SK-N-SH (cell line): Measurements from ENCODE around the gene MRPL19. TPM values are rescaled to one million over a fixed set of nuclear protein-coding genes. Genes with fewer than 3 reads are reported as not detected.

Experiments
- CTCF ChIA-PET: fragments of 300-600, 350-600 bp; formaldehyde crosslinking; extraction: SDS; loops from one replicate; lab custom pipeline; 2021; lab: Yijun Ruan, JAX
- POLR2A ChIA-PET: fragments of 350-600 bp; sonication (Branson Sonifier 250); formaldehyde crosslinking; extraction: SDS; loops from one replicate; lab custom pipeline; 2020; ENCODE audit warnings: antibody characterized with exemption, inconsistent platforms; lab: Yijun Ruan, JAX
- DNase-seq: peaks from one replicate; pipeline ENCODE4 v3.0.0; 2012
- H2AFZ ChIP-seq: fragments of 200-600 bp; sonication (generic); 2 replicates; pipeline ENCODE4 v1.8.1; 2016; ENCODE audit warnings: antibody characterized with exemption, mild to moderate bottlenecking, low read depth
- H3F3A ChIP-seq: fragments of 200-600 bp; sonication (generic); replicated peaks from 2 replicates; pipeline ENCODE3; 2016; ENCODE audit warnings: antibody characterized with exemption, mild to moderate bottlenecking; ENCODE audit not compliant: insufficient read depth
- H3K27ac ChIP-seq, 2 experiments: fragments of 200-500 bp in 1 of 2; fragments of 200-600 bp in 1 of 2; sonication (Bioruptor generic) in 1 of 2; sonication (generic), shearing (Covaris generic) in 1 of 2; 2 replicates each; pipeline versions ENCODE4 v1.5.1 to v1.6.1; 2014 to 2016; ENCODE audit warnings: low read depth in 2 of 2, inconsistent platforms in 1 of 2, low read length in 1 of 2, mild to moderate bottlenecking in 1 of 2, mixed read lengths in 1 of 2
- H3K27me3 ChIP-seq: fragments of 200-600 bp; sonication (generic), shearing (Covaris generic); 2 replicates; pipeline ENCODE4 v1.6.1; 2016; ENCODE audit warnings: mixed run types; ENCODE audit not compliant: insufficient read depth
- H3K36me3 ChIP-seq, 2 experiments: fragments of 200-500 bp in 1 of 2; fragments of 200-600 bp in 1 of 2; sonication (Bioruptor generic) in 1 of 2; sonication (generic) in 1 of 2; replicated peaks in 1 of 2; 2 replicates each; pipeline versions ENCODE3 to v1.5.1; 2014 to 2016; ENCODE audit warnings: low read length in 1 of 2, mild to moderate bottlenecking in 1 of 2; ENCODE audit not compliant: insufficient read depth in 2 of 2, control insufficient read depth in 1 of 2
- H3K4me1 ChIP-seq, 2 experiments: fragments of 200-500 bp in 1 of 2; fragments of 200-600 bp in 1 of 2; sonication (Bioruptor generic) in 1 of 2; sonication (generic), shearing (Covaris generic) in 1 of 2; 2 replicates each; pipeline versions ENCODE4 v1.5.1 to v1.6.1; 2014 to 2016; ENCODE audit warnings: low read depth in 1 of 2, low read length in 1 of 2, mixed run types in 1 of 2; ENCODE audit not compliant: insufficient read depth in 2 of 2, control insufficient read depth in 1 of 2
- H3K4me2 ChIP-seq: fragments of 200-600 bp; sonication (generic), shearing (Covaris generic); 2 replicates; pipeline ENCODE4 v1.6.1; 2017; ENCODE audit warnings: mixed run types
- H3K4me3 ChIP-seq, 2 experiments: fragments of 200-500 bp in 1 of 2; fragments of 200-600 bp in 1 of 2; sonication (Bioruptor generic) in 1 of 2; sonication (generic), shearing (Covaris generic) in 1 of 2; 2 replicates each; pipeline versions ENCODE4 v1.5.1 to v1.8.1; 2014 to 2016; ENCODE audit warnings: low read depth in 2 of 2, inconsistent platforms in 1 of 2, low read length in 1 of 2, mild to moderate bottlenecking in 1 of 2, mixed read lengths in 1 of 2, moderate library complexity in 1 of 2
- H3K79me2 ChIP-seq: fragments of 200-600 bp; sonication (generic); 2 replicates; pipeline ENCODE4 v1.8.1; 2017; ENCODE audit warnings: mild to moderate bottlenecking; ENCODE audit not compliant: insufficient read depth
- H3K9ac ChIP-seq: fragments of 200-600 bp; sonication (generic); 2 replicates; pipeline ENCODE4 v1.6.1; 2017; ENCODE audit warnings: mixed run types
- H3K9me2 ChIP-seq: fragments of 200-600 bp; sonication (generic); 2 replicates; pipeline ENCODE4 v1.6.1; 2017; ENCODE audit warnings: mixed run types
- H3K9me3 ChIP-seq: fragments of 200-600 bp; sonication (generic); 2 replicates; pipeline ENCODE4 v1.6.1; 2017; ENCODE audit warnings: mixed run types, mild to moderate bottlenecking, moderate library complexity
- H4K20me1 ChIP-seq: fragments of 200-600 bp; sonication (generic); 2 replicates; pipeline ENCODE4 v1.6.1; 2017; ENCODE audit warnings: mild to moderate bottlenecking, mixed run types; ENCODE audit not compliant: insufficient read depth
- FOSL2 ChIP-seq: IDR thresholded peaks from 2 replicates; pipeline ENCODE4 v1.4.0; 2012; ENCODE audit warnings: low read depth, mild to moderate bottlenecking, moderate library complexity, borderline replicate concordance
- FOXJ3 ChIP-seq: sonication (generic); formaldehyde crosslinking; IDR thresholded peaks from 2 replicates; pipeline ENCODE4 v1.5.1; 2020; ENCODE audit warnings: mild to moderate bottlenecking, missing genetic modification reagents
- FOXM1 ChIP-seq: IDR thresholded peaks from 2 replicates; pipeline ENCODE4 v1.4.0; 2012; ENCODE audit warnings: low read depth, mild to moderate bottlenecking
- GABPA ChIP-seq: IDR thresholded peaks from 2 replicates; pipeline ENCODE4 v1.4.0; 2012; ENCODE audit warnings: low read depth, mild to moderate bottlenecking
- GATA2 ChIP-seq: sonication (generic); formaldehyde crosslinking; IDR thresholded peaks from 2 replicates; pipeline ENCODE4 v1.5.0; 2020; ENCODE audit warnings: mild to moderate bottlenecking, missing genetic modification reagents
- RAD21 ChIP-seq: IDR thresholded peaks from 2 replicates; pipeline ENCODE4 v1.6.1; 2012; ENCODE audit warnings: mild to moderate bottlenecking, low read length
- REST ChIP-seq: IDR thresholded peaks from 2 replicates; pipeline ENCODE4 v1.6.1; 2012; ENCODE audit warnings: mild to moderate bottlenecking, low read depth, low read length, moderate library complexity
- RFX5 ChIP-seq: IDR thresholded peaks from 2 replicates; pipeline ENCODE4 v1.6.1; 2012; ENCODE audit warnings: mild to moderate bottlenecking, improper control_type of control experiment, low read length
- TCF12 ChIP-seq: IDR thresholded peaks from 2 replicates; pipeline ENCODE4 v1.4.0; 2012
- TEAD4 ChIP-seq: IDR thresholded peaks from 2 replicates; pipeline ENCODE4 v1.4.0; 2012; ENCODE audit warnings: mild to moderate bottlenecking, borderline replicate concordance; ENCODE audit not compliant: insufficient read depth
- YY1 ChIP-seq: IDR thresholded peaks from 2 replicates; pipeline ENCODE4 v1.4.0; 2012; ENCODE audit warnings: low read depth, mild to moderate bottlenecking
- WGBS: methylation state at CpG from one replicate; pipeline ENCODE4 v1.1.6; 2017; ENCODE audit warnings: low lambda C conversion rate; 5-methylcytosine and 5-hydroxymethylcytosine counted together
- polyA plus RNA-seq, 3 experiments: library from polyadenylated mRNA; depleted of rRNA; stranded (reverse); fragments of >200 nt; gene quantifications; 2 replicates each; pipeline ENCODE4 v1.2.3, GENCODE V29; 2012
- TF ChIP-seq, protein P1 (sequence below): IDR thresholded peaks from 2 replicates; pipeline ENCODE4 v1.4.0; 2012; ENCODE audit warnings: low read depth, borderline replicate concordance

The MRPL19 gene
- polyA plus RNA-seq, 1 of the 3 experiments (the other 2 are of a cell fraction): 15.4 TPM

GRCh38 chr2:75602724-75603342 is 43.8 kb upstream of the MRPL19 start (continued):
- no peak for TF ChIP-seq REST
- TF ChIP-seq GATA2 (CRISPR knock-in tag): no peak
- TF ChIP-seq TEAD4: no peak
- TF ChIP-seq RAD21: no peak
- no peak for TF ChIP-seq GABPA
- TF ChIP-seq RFX5: no peak
- peak; percentile 26; the same call in 1 of the 2 replicates for TF ChIP-seq TCF12
- TF ChIP-seq FOXJ3 (CRISPR knock-in tag): no peak
- 0 out of 2 replicates have a peak, but pooled peaks have one; percentile 19 for TF ChIP-seq FOXM1
- no peak for TF ChIP-seq YY1
- TF ChIP-seq, all 33 proteins: peak for 3

- Histone ChIP-seq H3K9ac (no peak overlapping the region), H3K27me3 (no peaks in the 10 kb centered on the region), H3K36me3 (no peaks in the 10 kb centered on the region), H3K4me1 (peaks cover 7 to 57% of the 10 kb centered on the region in 2 experiments), H3K9me3 (no peaks in the 10 kb centered on the region), H4K20me1 (no peaks in the 10 kb centered on the region), H3K4me2 (0 out of 2 replicates have a peak overlapping the region, but pooled peaks have one; percentile 64), H3K79me2 (peaks cover 4% of the 10 kb centered on the region; the same call in 1 of the 2 replicates), H2AFZ (no peak overlapping the region), H3K4me3 (no peak overlapping the region), H3K27ac (peak overlapping the region in 1 of 2 experiments; percentile 92; a peak in 3 of 4 replicates), H3K9me2 (no peaks in the 10 kb centered on the region), H3F3A (peaks cover 47% of the 10 kb centered on the region)
- DNase-seq: no peak
- CTCF ChIA-PET: interaction anchor here (0.7 to 6.7 kb wide), 3 partner anchors 12 to 137 kb away, joined by 3 to 81 read pairs (median 28); no protein-coding TSS in a partner anchor
- WGBS: 92% methylated on average over 1 of the region's 1 CpG
- POLR2A ChIA-PET: no interaction called here
- TF ChIP-seq FOXM1 (no peak), FOSL2 (no peak)
- TF ChIP-seq, protein P1, sequence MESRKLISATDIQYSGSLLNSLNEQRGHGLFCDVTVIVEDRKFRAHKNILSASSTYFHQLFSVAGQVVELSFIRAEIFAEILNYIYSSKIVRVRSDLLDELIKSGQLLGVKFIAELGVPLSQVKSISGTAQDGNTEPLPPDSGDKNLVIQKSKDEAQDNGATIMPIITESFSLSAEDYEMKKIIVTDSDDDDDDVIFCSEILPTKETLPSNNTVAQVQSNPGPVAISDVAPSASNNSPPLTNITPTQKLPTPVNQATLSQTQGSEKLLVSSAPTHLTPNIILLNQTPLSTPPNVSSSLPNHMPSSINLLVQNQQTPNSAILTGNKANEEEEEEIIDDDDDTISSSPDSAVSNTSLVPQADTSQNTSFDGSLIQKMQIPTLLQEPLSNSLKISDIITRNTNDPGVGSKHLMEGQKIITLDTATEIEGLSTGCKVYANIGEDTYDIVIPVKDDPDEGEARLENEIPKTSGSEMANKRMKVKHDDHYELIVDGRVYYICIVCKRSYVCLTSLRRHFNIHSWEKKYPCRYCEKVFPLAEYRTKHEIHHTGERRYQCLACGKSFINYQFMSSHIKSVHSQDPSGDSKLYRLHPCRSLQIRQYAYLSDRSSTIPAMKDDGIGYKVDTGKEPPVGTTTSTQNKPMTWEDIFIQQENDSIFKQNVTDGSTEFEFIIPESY: no peak
- TF ChIP-seq, all 33 proteins: peak for 0
Observed at GRCh38 chr2:75603477-75603876, 43.1 kb upstream of the MRPL19 start.
